DND-41 (cell line): ENCODE measurements around the gene RUNX1.

Experiments used
- ATAC-seq: fragments of 200-7000 bp; cut with Tn5 transposase; 3 replicates; pipeline ENCODE4 v1.9.1; 2021; ENCODE audit warnings: low read depth; ENCODE audit not compliant: insufficient read depth
- DNase-seq: peaks from one replicate; pipeline ENCODE4 v3.0.0-alpha.2; 2020
- H2AFZ ChIP-seq: 2 replicates; pipeline ENCODE4 v1.6.0; 2012; ENCODE audit warnings: low read depth, low read length
- H3K27ac ChIP-seq: 2 replicates; pipeline ENCODE4 v1.5.1; 2012; ENCODE audit warnings: low read length, inconsistent platforms
- H3K27me3 ChIP-seq: fragments of 200-600 bp; sonication (generic); 2 replicates; pipeline ENCODE4 v1.6.0; 2012; ENCODE audit warnings: low read length, mild to moderate bottlenecking, inconsistent platforms; ENCODE audit not compliant: insufficient read depth, poor library complexity
- H3K36me3 ChIP-seq: 2 replicates; pipeline ENCODE4 v1.5.1; 2012; ENCODE audit warnings: low read length, inconsistent platforms; ENCODE audit not compliant: insufficient read depth
- H3K4me1 ChIP-seq: 2 replicates; pipeline ENCODE4 v1.5.1; 2012; ENCODE audit warnings: mild to moderate bottlenecking, low read length; ENCODE audit not compliant: insufficient read depth
- H3K4me2 ChIP-seq: 2 replicates; pipeline ENCODE4 v1.6.0; 2012; ENCODE audit warnings: mild to moderate bottlenecking, moderate library complexity, low read length, inconsistent platforms; ENCODE audit not compliant: insufficient read depth
- H3K4me3 ChIP-seq, 2 experiments: fragments of 200-600 bp in 1 of 2; shearing (Covaris generic) in 1 of 2; 2 replicates each; pipeline ENCODE4 v1.5.1; 2012 to 2016; ENCODE audit warnings: inconsistent platforms in 2 of 2, low read length in 2 of 2, mild to moderate bottlenecking in 2 of 2, low read depth in 1 of 2, moderate library complexity in 1 of 2
- H3K79me2 ChIP-seq: 2 replicates; pipeline ENCODE4 v1.6.0; 2012; ENCODE audit warnings: low read length, inconsistent platforms; ENCODE audit not compliant: insufficient read depth
- H3K9ac ChIP-seq: 2 replicates; pipeline ENCODE4 v1.6.0; 2012; ENCODE audit warnings: low read depth, mild to moderate bottlenecking, inconsistent platforms, low read length, moderate library complexity
- H3K9me3 ChIP-seq: 2 replicates; pipeline ENCODE4 v1.5.1; 2012; ENCODE audit warnings: low read length, moderate library complexity, mild to moderate bottlenecking, inconsistent platforms; ENCODE audit not compliant: insufficient read depth, severe bottlenecking
- H4K20me1 ChIP-seq: 2 replicates; pipeline ENCODE4 v1.6.0; 2012; ENCODE audit warnings: low read length; ENCODE audit not compliant: insufficient read depth
- EZH2 ChIP-seq: IDR thresholded peaks from 3 replicates; pipeline ENCODE4 v1.6.1; 2012; ENCODE audit warnings: borderline replicate concordance, low read depth, mild to moderate bottlenecking, moderate library complexity, low read length, inconsistent platforms; ENCODE audit not compliant: severe bottlenecking
- TF ChIP-seq, protein P1 (sequence below): IDR thresholded peaks from 2 replicates; pipeline ENCODE4 v1.5.1; 2012; ENCODE audit warnings: borderline replicate concordance, low read length, moderate library complexity, mild to moderate bottlenecking; ENCODE audit not compliant: poor library complexity, severe bottlenecking; ENCODE audit errors: extremely low read depth

The RUNX1 gene

DNA sequence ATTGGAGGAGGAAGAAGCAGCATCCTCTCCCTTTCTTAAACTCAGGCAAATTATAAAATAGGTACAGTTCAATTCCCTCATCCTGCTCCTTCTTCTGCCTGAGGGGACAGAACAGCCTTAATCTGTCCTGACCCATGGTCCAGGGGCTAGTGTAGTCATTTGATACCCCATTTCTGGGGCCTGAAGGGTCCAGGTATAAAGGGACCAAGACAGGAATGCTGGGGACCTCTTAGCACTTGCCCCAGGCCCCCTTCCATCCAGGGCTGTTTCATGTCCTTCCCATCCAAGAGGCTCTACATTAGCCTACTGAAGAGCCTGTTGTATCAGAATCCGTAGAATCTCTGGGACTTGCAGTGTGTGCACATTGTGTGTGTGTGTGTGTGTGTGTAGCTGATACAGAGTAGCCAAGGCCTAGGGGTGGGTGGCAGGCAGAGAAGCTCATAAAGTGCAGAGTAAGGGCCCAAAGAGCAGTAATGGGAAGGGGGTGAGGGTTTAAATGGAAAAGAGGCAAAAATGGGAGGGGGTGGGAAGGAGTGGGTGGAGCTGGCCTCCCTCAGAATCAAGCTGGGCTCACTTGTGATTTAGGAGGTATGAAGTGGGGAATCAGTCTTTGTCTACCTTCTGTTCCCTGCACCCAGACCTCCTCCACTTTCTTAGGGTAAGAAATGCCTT is 32.4 kb downstream of the RUNX1 start:
- Histone ChIP-seq H3K4me1 (peaks cover 96% of the 10 kb centered on the region), H3K9me3 (no peaks in the 10 kb centered on the region), H3K4me2 (no peak overlapping the region), H3K9ac (no peak overlapping the region; the same call in 1 of the 2 replicates), H3K36me3 (peaks cover 66% of the 10 kb centered on the region), H4K20me1 (peaks cover 11% of the 10 kb centered on the region; the same call in 1 of the 2 replicates), H3K79me2 (peaks cover 98% of the 10 kb centered on the region), H3K4me3 (no peak overlapping the region), H3K27ac (peak overlapping the region; percentile 94), H3K27me3 (no peaks in the 10 kb centered on the region), H2AFZ (no peak overlapping the region)
- no peak for TF ChIP-seq EZH2
- TF ChIP-seq, protein P1, sequence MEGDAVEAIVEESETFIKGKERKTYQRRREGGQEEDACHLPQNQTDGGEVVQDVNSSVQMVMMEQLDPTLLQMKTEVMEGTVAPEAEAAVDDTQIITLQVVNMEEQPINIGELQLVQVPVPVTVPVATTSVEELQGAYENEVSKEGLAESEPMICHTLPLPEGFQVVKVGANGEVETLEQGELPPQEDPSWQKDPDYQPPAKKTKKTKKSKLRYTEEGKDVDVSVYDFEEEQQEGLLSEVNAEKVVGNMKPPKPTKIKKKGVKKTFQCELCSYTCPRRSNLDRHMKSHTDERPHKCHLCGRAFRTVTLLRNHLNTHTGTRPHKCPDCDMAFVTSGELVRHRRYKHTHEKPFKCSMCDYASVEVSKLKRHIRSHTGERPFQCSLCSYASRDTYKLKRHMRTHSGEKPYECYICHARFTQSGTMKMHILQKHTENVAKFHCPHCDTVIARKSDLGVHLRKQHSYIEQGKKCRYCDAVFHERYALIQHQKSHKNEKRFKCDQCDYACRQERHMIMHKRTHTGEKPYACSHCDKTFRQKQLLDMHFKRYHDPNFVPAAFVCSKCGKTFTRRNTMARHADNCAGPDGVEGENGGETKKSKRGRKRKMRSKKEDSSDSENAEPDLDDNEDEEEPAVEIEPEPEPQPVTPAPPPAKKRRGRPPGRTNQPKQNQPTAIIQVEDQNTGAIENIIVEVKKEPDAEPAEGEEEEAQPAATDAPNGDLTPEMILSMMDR: no peak
- DNase-seq: no peak
- ATAC-seq: no peak

DNA sequence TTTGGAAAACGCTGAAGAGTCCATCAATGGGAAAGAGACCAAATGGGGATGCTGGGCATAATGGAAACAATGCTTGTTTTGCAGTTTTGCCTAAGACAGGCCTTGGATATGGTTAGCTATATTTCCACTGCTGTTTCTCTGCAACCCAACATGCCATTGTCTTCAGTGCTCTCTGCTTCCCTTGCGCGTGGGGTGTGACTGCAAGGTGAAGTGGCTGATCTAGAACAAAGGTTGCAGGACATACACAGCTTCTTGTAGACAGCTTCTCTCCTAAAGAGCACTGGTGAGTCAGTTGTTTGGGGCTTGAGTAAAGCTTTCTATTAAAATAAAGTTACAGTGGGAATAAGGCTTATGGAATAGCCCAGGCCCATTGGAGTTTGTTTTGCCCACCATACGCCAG is 33.0 kb downstream of the RUNX1 start:
- peak overlapping the region; percentile 18 for H3K4me2 ChIP-seq
- DNase-seq (no peak), ATAC-seq (no peak)
- H3K9me3 ChIP-seq: no peaks in the 10 kb centered on the region
- H3K4me3 ChIP-seq: no peak overlapping the region
- H3K36me3 ChIP-seq: peaks cover 60% of the 10 kb centered on the region
- TF ChIP-seq, protein P1: no peak
- TF ChIP-seq EZH2: no peak
- H3K27ac ChIP-seq: peak overlapping the region; percentile 94
- peaks cover 97% of the 10 kb centered on the region for H3K4me1 ChIP-seq
- H2AFZ ChIP-seq: no peak overlapping the region
- no peaks in the 10 kb centered on the region for H3K27me3 ChIP-seq
- H3K9ac ChIP-seq: no peak overlapping the region
- peaks cover 97% of the 10 kb centered on the region for H3K79me2 ChIP-seq
- H4K20me1 ChIP-seq: peaks cover 11% of the 10 kb centered on the region; the same call in 1 of the 2 replicates

- Histone ChIP-seq H4K20me1 (peaks cover 11% of the 10 kb centered on the region; the same call in 1 of the 2 replicates), H2AFZ (no peak overlapping the region), H3K27ac (peak overlapping the region; percentile 94), H3K36me3 (peaks cover 57% of the 10 kb centered on the region), H3K27me3 (no peaks in the 10 kb centered on the region), H3K9me3 (no peaks in the 10 kb centered on the region), H3K4me1 (peaks cover 98% of the 10 kb centered on the region), H3K9ac (no peak overlapping the region), H3K79me2 (peaks cover 97% of the 10 kb centered on the region), H3K4me2 (peak overlapping the region; percentile 18), H3K4me3 (no peak overlapping the region)
- ATAC-seq (no peak), DNase-seq (no peak)
- no peak for TF ChIP-seq EZH2
- TF ChIP-seq, protein P1: no peak
Measured at GRCh38 chr21:35015435-35016024, 33.6 kb downstream of the RUNX1 start.
